Stomach (tissue), 9 donors: Measurements from ENCODE around the gene RDH5. TPM values are rescaled to one million over a fixed set of nuclear protein-coding genes. Genes with fewer than 3 reads are reported as not detected.

Experiments
- DNase-seq, 2 donors: peaks; one replicate each; pipeline versions ENCODE4 v3.0.0 to v3.0.0-alpha.2; 2013 to 2019
- H3K27ac ChIP-seq, 5 donors: fragments of 200-600 bp in 4 of 5; sonication (generic) in 4 of 5; one replicate each; pipeline ENCODE4 v1.5.1; 2013 to 2019; ENCODE audit warnings: mild to moderate bottlenecking in 1 of 5, moderate library complexity in 1 of 5
- H3K27me3 ChIP-seq, 3 donors: fragments of 200-600 bp; sonication (generic); one replicate each; pipeline ENCODE4 v1.5.1; 2017 to 2019; ENCODE audit warnings: mixed run types in 1 of 3
- H3K36me3 ChIP-seq, 4 donors: fragments of 200-600 bp; sonication (generic); 1 replicate in 3 of 4; 2 replicates in 1 of 4; pipeline ENCODE4 v1.5.1; 2016 to 2019
- H3K4me1 ChIP-seq, 4 donors: fragments of 200-600 bp; sonication (generic); one replicate each; pipeline ENCODE4 v1.5.1; 2016 to 2019
- H3K4me3 ChIP-seq, 4 donors: fragments of 200-600 bp; sonication (generic) in 3 of 4; one replicate each; pipeline ENCODE4 v1.5.1; 2016 to 2019; ENCODE audit warnings: mild to moderate bottlenecking in 1 of 4
- H3K9me3 ChIP-seq, 4 donors: fragments of 200-600 bp; sonication (generic); one replicate each; pipeline ENCODE4 v1.5.1; 2016 to 2019
- EP300 ChIP-seq: sonication (generic); formaldehyde crosslinking; IDR thresholded peaks from one replicate; pipeline ENCODE4 v1.6.1; 2017; ENCODE audit warnings: antibody characterized with exemption
- POLR2A ChIP-seq, 4 donors: fragments of 450-650 bp; IDR thresholded peaks; one replicate each; pipeline ENCODE4 v1.6.1; 2016; ENCODE audit warnings: antibody characterized with exemption in 4 of 4, control low read depth in 2 of 4, mild to moderate bottlenecking in 1 of 4, moderate library complexity in 1 of 4
- POLR2AphosphoS5 ChIP-seq, 3 donors: sonication (generic); formaldehyde crosslinking; IDR thresholded peaks; one replicate each; pipeline ENCODE4 v1.6.1; 2016; ENCODE audit warnings: antibody characterized with exemption in 3 of 3
- WGBS, 5 donors: extraction: QIAGEN DNeasy Blood & Tissue Kit in 3 of 5; methylation state at CpG; one replicate each; pipeline versions ENCODE4 v1.1.5 to v1.1.7; 2013 to 2018; 5-methylcytosine and 5-hydroxymethylcytosine counted together
- intact Hi-C: fragments of 100-400 bp; cut with DNase I; formaldehyde crosslinking; loops from one replicate; pipeline ENCODE4 v1.15.1; 2023; ENCODE audit warnings: low total_unique reads
- polyA plus RNA-seq, 3 donors: library from polyadenylated mRNA; stranded (reverse); fragments of 200-250 nt; gene quantifications; one replicate each; pipeline ENCODE4 v1.2.3, GENCODE V29; 2013
- total RNA-seq, 5 donors: library from RNA; depleted of rRNA; stranded (reverse); fragments of >200 nt; gene quantifications; one replicate each; pipeline versions ENCODE4 v1.1.0 to v1.2.3, GENCODE V29; 2014 to 2016
- TF ChIP-seq, protein P1 (sequence below), 7 experiments: fragments of 450-650 bp in 4 of 7; fragments of 200-600 bp in 3 of 7; sonication (generic) in 3 of 7; IDR thresholded peaks; one replicate each; pipeline ENCODE4 v1.5.1; 2016 to 2019; ENCODE audit warnings: antibody characterized with exemption in 7 of 7, control low read depth in 2 of 7, mild to moderate bottlenecking in 1 of 7
- donor health status: healthy with polysubstance abuse.
- donor health status: Bipolar disorder and iron deficiency.
- donor health status: healthy.

RDH5 gene
- total and polyA plus RNA-seq, 8 donors = 3.2 to 41.2 (median 10.1) TPM

DNA sequence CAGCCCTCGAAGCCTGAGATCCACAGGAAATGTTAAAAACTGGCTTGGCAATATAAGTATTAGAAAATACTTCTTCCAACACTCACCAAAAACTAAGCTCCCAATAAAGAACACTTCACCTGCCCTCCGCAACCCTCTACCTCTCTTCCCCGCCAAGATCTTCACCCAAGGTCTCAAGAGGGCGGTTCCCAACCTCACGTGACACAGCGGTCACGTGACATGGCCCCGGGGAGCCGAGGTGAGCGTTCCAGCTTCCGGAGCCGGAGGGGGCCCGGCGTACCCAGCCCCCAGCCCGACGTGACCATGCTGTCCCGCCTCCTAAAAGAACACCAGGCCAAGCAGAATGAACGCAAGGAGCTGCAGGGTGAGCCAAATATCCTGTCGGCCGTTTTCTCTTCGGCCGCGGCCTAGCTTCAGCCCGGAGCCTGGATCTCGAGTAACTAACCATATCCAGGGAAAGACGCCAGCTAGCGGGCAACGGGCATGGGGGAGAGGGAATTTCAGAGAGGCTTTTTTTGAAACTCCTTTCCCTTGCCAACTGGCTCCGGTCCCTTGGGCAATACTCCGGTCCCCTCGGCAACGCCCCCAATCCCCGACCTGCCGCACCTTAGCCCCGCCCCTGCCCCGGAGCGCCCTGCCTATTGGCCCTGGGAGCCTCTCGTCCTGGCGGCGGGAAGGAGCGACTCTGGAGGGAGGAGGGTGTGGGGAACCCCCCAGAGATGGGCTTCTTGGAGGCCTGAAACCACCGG, 4.2 kb upstream of the RDH5 start, which contains the start of gene BLOC1S1:
TSS of gene BLOC1S1 (plus strand) at position 214 of the 749 bp plus-strand sequence. CDS start at position 220, 6 bp downstream.
- intact Hi-C loops = no loop called here
- H3K27ac ChIP-seq = peak within 1 kb of the TSS; percentile 89 to 100 (median 98)
- TF ChIP-seq, protein P1, sequence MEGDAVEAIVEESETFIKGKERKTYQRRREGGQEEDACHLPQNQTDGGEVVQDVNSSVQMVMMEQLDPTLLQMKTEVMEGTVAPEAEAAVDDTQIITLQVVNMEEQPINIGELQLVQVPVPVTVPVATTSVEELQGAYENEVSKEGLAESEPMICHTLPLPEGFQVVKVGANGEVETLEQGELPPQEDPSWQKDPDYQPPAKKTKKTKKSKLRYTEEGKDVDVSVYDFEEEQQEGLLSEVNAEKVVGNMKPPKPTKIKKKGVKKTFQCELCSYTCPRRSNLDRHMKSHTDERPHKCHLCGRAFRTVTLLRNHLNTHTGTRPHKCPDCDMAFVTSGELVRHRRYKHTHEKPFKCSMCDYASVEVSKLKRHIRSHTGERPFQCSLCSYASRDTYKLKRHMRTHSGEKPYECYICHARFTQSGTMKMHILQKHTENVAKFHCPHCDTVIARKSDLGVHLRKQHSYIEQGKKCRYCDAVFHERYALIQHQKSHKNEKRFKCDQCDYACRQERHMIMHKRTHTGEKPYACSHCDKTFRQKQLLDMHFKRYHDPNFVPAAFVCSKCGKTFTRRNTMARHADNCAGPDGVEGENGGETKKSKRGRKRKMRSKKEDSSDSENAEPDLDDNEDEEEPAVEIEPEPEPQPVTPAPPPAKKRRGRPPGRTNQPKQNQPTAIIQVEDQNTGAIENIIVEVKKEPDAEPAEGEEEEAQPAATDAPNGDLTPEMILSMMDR (IDR thresholded peaks at IDR 0.05) = peak in 2 of 7 experiments; percentile 11 to 14
- TF ChIP-seq EP300 (peak; percentile 75), POLR2AphosphoS5 (IDR thresholded peaks at IDR 0.05) (peak; percentile 90 to 96 (median 90)), POLR2A (IDR thresholded peaks at IDR 0.05) (no peak)
- H3K9me3 ChIP-seq = no peaks in the 10 kb centered on the region
- peak; percentile 96 to 97 for DNase-seq
- H3K4me1 ChIP-seq = peaks cover 55 to 73% (median 64%) of the 10 kb centered on the region in 4 donors
- no peaks in the 10 kb centered on the region for H3K27me3 ChIP-seq
- H3K36me3 ChIP-seq = peaks cover 0 to 13% (median 0%) of the 10 kb centered on the region in 4 donors
- peak within 1 kb of the TSS; percentile 56 to 82 (median 64) for H3K4me3 ChIP-seq
- WGBS, 5 donors = 0 to 1% (median 0%) methylated on average over 40 to 42 of the region's 42 CpGs

DNA sequence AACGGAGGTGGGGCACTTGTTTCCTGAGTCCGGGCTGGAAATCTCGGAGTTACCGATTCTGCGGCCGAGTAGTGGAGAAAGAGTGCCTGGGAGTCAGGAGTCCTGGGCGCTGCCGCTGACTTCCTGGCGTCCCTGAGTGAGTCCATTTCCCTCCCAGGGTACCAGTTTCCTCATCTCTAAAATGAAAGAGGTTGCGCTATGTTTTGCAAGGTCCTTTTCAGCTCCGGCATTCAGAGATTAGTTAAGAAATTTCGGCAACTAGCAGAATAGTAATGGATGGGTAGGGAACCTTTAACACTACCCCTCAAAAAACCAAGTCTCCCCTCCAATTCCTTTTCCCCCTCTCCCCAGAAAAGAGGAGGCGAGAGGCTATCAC, 3.6 kb upstream of the RDH5 start:
- intact Hi-C loops = no loop called here
- WGBS, 5 donors = 1 to 3% (median 2%) methylated on average over 12 to 13 of the region's 13 CpGs
- TF ChIP-seq POLR2A (IDR thresholded peaks at IDR 0.05) = no peak
- TF ChIP-seq POLR2AphosphoS5 (IDR thresholded peaks at IDR 0.05) = no peak
- TF ChIP-seq EP300 = no peak
- TF ChIP-seq, protein P1 (IDR thresholded peaks at IDR 0.05) = no peak
- DNase-seq = no peak
- peak overlapping the region; percentile 89 to 100 (median 98) for H3K27ac ChIP-seq
- H3K9me3 ChIP-seq = no peaks in the 10 kb centered on the region
- H3K4me3 ChIP-seq = peak overlapping the region; percentile 56 to 82 (median 64)
- no peaks in the 10 kb centered on the region for H3K27me3 ChIP-seq
- peaks cover 60 to 78% (median 70%) of the 10 kb centered on the region in 4 donors for H3K4me1 ChIP-seq
- H3K36me3 ChIP-seq = peaks cover 0 to 13% (median 0%) of the 10 kb centered on the region in 4 donors

DNA sequence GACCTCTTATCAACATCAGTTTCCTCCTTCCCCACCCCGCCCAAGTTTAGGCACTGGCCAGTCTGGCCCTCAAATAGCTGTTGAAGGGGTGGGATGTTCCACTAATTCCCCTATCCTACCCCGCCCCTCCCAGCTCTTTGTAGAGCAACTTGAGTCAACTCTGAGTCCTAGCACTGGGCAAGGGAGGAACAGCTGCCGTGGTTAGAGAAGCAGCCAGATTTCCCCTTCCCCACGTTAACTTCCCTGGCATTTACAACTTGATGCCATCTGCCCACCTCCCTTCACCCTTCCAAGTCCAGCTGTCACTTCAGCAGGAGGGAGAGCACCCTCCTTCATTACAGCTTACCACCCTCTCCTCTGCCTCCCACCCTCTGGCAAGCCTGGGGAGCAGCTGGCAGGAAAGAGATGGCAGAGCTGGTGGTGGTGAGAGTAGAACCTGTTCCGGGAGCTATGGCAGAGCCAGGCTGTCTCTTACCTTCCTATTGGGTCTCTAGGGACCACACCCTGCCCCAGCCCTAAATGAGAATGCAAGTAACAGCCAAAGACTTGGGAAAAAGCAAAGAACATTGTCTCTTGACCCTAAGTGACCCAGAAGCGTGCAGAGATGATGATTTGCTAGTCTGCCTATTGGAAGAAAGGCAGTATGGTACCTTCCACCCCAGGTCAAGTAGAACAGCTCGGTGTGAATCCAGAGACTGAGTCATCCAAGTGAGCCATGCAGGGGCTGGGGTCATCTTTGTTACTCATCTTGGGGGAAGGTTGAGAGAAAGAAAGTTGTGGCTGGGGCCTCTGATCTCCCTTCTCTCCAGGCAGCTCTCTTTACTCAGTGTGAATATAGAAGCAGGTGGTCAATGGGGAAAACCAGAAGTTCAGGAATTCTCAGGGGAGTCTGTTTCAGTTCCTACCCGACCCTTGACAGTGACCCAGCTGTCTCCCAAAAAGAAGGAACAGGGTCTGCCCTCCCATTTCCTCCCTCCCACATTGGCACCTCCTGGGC, 2.9 kb upstream of the RDH5 start:
- no peak for TF ChIP-seq EP300
- TF ChIP-seq POLR2A (IDR thresholded peaks at IDR 0.05) = no peak
- TF ChIP-seq, protein P1 (IDR thresholded peaks at IDR 0.05) = no peak
- TF ChIP-seq POLR2AphosphoS5 (IDR thresholded peaks at IDR 0.05) = no peak
- intact Hi-C loops = no loop called here
- peak overlapping the region; percentile 89 to 100 (median 98) for H3K27ac ChIP-seq
- no peaks in the 10 kb centered on the region for H3K9me3 ChIP-seq
- peak in 1 of 2 donors; percentile 26 for DNase-seq
- H3K4me3 ChIP-seq = peak overlapping the region; percentile 56 to 82 (median 64)
- H3K4me1 ChIP-seq = peaks cover 67 to 80% (median 74%) of the 10 kb centered on the region in 4 donors
- WGBS, 5 donors = 24 to 35% (median 32%) methylated on average over 7 to 8 of the region's 8 CpGs
- no peaks in the 10 kb centered on the region for H3K27me3 ChIP-seq
- peaks cover 0 to 13% (median 0%) of the 10 kb centered on the region in 4 donors for H3K36me3 ChIP-seq

DNA sequence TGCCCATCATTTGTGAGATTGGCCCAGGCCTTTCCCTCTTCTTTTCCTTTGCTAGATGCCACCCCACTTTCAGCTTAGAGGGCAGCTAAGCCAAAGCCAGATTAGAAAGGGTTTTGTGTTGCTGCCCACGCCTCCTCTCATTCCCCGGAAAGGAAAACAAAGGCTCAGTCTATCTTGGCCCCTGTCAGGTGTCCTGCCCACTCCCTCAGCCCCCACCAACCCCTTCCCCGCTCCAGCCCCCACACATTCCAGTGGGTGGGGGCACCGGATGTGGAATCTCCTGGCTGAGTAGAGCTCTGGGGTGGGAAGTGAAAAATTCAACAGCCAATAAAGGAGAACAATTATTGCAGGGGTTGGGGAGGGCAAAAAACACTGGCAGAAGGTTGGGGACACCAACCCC, 2.2 kb upstream of the RDH5 start:
- intact Hi-C loops = no loop called here
- no peak for TF ChIP-seq POLR2A (IDR thresholded peaks at IDR 0.05)
- TF ChIP-seq POLR2AphosphoS5 (IDR thresholded peaks at IDR 0.05) = no peak
- TF ChIP-seq, protein P1 (IDR thresholded peaks at IDR 0.05) = no peak
- no peak for TF ChIP-seq EP300
- H3K27ac ChIP-seq = peak overlapping the region; percentile 44 to 100 (median 97)
- DNase-seq = peak in 1 of 2 donors; percentile 43
- peaks cover 0 to 17% (median under 1%) of the 10 kb centered on the region in 4 donors for H3K36me3 ChIP-seq
- H3K9me3 ChIP-seq = no peaks in the 10 kb centered on the region
- peak overlapping the region in 1 of 4 donors; percentile 82 for H3K4me3 ChIP-seq
- H3K4me1 ChIP-seq = peaks cover 68 to 83% (median 77%) of the 10 kb centered on the region in 4 donors
- 21 to 27% (median 25%) methylated on average over 4 of the region's 4 CpGs for WGBS, 5 donors
- H3K27me3 ChIP-seq = no peaks in the 10 kb centered on the region
